HG03571 (cell line): ENCODE results near the gene GTPBP4.

ENCODE experiments used
- ATAC-seq: cut with Tn5 transposase; IDR thresholded peaks from one replicate; pipeline ENCODE4 v1.9.1; 2021; ENCODE audit not compliant: unreplicated experiment

Gene GTPBP4

DNA sequence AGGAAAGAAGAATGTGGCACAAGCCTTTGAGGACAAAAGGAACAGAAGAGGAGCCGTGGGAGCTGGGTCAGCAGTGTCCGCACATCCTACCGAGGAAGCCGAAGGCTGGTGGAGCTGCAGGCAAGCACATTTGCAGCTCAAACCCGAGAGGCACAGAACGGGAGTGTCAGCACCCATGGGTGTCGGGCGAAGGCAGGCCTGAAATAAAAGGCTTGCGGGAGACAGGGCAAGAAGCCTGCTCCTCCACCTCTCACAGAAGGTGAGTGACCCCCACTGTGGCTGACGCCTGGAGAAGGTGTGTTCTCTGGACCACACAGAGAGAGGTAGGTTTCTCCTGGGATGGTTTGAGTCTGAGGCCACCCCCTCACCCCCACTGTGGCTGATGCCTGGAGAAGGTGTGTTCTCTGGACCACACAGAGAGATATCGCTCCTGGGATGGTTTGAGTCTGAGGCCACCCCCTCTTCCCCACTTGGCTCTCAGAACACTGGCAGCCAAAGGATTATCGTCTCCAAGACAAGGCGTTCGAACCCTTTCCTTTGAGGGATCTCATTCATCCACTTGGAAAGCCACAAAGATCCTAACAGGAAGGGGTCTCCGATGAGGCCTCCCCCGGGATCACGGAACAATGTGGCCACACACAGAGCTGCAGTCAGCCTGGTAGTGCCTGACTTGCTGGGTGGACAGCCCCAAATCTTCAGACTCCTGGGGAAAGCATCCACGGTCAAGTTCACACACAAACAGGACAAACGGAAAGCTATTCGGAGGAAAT lies 21.6 kb upstream of the GTPBP4 start:
- ATAC-seq = no peak

DNA sequence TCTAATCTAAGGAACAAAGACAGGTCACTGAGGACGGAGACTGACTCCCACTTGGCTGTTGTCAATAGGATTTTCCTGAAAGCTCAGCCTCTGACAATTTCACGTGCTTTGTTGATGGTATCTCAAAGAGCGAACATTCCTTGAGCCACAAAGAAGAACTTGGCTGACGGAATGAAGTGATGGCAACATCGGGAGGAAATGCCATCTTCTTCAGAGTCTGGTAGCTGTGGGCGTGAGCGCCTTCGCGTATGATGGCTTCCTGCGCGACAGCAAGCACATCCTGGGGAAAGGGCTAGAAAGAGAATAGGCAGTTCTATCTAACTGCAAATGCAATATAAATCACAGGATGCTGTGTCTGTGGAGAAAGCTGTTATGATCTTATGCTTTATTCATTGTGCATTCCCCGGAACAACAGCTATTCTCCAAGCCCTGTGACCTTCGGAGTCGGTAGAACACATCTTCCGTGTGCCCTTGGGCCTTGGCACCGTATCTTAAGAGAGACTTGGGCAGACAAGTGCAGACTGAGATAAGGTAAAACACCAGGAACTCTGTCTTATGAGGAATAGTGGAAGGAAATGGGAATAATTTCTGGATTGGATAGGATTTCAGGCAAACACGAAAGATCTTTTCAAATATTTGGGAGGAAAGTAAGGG lies 19.6 kb upstream of the GTPBP4 start:
- no peak for ATAC-seq

DNA sequence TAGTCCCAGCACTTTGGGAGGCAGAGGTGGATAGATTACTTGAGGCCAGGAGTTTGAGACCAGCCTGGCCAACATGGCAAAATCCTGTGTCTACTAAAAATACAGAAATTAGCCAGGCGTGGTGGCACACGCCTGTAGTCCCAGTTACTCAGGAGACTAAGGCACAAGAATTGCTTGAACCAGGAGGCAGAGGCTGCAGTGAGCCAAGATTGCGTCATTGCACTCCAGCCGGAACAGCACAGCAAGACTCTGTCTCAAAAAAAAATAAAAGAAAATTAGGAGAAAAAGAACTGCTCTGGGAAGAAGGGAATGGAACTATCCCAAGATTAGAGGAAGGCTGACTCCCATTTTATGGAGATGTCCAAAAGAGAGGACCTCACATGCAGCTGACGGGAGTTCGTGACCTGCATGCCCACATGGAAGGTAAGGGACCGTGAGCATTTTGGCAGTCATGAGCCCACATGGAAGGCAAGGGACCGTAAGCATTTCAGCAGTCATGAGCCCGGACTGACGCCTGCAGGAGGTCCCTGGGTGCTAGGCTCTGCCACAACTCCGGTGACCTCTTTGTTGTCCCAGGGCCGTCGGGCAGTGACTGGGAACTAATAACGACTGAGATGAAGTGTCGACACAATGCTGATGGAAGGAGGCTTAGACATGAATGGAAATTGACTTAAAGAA lies 18.6 kb upstream of the GTPBP4 start:
- ATAC-seq = no peak

DNA sequence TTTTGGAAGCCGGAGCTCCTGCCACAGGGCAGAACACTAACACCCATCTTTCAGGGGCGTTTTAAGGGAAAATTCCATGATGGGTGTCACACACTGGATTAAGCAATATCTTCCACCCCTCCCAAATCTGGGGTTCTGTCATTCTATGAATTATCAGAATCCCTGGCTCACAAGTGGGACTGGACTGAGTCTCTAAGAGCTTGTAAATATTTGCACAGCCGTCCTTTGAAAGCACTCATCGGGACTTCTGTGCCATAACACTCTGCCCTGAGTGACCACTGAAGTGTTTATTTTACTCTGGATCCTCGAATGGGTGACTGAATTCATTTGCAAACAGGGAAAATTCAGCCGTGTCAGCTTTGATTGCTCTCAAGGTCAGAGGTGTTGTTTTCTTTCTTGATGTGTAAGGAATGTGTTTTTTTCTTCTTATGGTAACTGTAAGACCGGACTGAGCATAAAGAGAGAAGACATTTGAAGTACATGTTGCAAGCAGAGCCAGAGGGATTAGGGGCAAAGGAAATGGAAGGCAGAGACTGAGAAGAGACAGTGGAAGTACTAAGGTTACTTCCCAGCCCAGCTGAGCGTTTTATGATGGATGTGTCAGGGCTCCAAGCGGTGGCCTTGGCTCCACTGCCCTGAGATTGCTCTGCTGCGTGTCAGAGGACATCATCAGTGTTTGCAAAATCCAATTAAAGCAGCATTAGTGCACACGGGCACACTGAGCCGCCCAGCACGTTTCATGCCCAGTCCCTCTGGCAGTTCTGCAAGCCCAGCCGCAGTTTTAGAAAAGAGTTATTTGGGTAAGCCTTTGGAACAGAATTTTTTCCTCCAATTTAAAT lies 17.7 kb upstream of the GTPBP4 start:
- ATAC-seq = no peak

DNA sequence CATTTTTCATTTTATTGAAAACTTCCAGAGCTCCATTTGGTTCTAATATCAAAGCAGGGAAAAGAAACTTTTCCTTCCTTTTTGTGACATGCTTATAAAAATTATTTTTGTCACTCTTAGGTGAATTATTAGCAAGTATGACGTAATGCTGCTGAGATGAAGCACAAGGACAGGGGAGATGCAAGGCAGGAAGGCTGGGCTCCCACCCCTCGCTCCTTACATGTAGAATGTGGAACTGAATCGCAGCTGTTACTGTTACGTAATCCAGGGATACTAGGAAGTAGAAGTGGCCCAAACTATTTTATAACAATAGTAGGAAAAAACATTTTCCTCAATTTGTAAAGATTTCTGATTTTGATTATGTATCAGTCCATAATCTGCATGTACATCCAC lies 17.1 kb upstream of the GTPBP4 start:
- ATAC-seq = no peak

DNA sequence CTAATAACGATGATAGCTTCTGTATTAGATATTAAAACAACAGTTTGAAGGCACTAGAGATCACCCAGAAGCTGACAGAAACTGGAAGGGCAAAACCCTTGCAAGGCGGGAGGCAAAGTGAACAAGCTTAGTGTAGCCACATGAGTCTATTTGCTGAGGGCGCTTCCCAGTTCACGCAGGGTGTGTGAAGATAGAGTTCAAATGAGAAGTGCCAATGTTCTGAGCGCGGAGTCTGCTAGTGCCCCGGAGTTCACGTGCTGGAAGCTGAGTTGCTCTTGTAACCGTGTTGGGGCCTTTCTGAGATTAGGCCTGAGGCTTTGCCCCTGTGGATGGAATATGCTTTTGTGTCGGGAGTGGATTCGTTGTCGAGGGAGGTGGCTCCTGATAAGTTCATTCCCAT lies 16.6 kb upstream of the GTPBP4 start:
- no peak for ATAC-seq

DNA sequence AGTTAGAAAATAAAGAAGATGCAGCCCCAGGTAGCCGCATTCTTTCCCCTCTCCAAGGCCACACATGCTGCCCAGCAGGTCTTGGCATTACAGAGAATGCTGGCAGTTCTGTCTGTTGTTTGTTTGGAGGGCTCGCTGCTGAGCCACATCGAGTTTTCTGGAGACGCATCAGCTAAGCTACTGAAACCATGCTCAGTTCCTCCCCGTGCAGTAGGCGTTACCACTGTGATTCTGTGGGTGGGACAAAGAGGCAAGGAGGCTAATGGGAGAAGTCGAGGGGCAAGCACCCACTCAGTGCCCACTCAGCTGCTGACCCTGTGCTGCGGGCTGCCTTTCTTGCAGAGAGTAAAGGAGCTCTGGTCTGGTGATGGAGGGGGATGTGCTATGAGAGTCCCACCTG lies 15.5 kb upstream of the GTPBP4 start:
- ATAC-seq = no peak

DNA sequence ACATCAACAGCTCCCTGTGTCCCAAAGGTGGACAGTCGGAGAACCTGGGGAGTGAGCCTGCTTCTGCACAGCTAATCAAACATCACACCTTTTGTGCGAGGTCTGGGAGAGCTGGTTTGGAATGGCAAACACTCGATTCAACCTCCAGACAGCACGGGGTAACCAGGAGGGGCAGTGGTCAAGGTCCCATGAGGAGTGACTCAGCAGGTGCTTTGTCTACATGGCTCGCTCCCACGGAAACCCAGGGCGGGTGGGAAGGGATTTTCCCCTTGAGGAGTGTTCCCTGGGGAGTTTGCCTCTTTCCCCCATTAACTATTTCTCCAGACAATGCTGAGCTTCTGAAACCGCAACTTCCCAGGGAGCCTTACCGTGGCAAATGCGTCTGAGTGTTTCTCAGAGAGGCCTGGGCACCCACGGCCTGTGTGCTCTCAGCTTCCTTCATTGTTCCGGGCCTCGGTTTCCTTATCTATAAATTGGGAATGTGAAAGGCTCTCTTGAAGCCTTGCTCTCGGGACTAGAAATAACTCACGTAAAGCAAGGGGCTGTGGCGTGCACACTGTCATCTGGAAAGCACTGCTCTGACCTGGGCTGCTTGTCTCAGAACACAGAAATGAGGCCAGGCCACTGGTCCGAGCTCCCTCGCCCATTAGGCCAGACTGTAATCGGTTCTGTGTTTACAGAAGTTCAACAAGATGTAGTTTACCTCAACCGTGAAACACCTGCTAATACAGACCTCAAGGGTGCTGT lies 14.0 kb upstream of the GTPBP4 start:
- no peak for ATAC-seq

DNA sequence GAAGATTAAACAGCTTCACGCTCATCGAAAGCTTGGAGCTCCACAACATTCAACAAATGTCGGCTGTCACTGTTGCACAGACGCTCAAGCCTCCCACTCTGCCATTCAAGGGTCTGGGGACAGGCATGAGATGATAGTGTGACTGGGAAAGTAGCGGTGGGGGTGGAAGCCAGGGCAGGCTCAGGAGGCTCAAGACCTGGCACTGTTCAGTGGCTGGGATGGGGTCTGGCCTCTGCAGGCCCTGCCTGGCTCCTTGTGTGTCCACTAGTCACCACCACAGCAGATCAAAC lies 13.5 kb upstream of the GTPBP4 start:
- no peak for ATAC-seq

DNA sequence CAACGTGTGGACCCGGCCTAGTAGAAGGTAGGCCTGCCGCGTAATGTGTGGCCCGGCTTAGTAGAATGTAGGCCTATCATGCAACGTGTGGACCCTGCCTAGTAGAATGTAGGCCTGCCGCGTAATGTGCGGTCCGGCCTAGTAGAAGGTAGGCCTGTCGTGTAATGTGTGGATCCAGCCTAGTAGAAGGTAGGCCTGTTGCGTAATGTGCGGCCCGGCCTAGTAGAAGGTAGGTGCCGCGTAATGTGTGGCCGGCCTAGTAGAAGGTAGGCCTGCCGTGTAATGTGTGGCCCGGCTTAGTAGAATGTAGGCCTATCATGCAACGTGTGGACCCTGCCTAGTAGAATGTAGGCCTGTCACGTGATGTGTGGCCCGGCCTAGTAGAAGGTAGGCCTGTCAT lies 11.9 kb upstream of the GTPBP4 start:
- no peak for ATAC-seq

DNA sequence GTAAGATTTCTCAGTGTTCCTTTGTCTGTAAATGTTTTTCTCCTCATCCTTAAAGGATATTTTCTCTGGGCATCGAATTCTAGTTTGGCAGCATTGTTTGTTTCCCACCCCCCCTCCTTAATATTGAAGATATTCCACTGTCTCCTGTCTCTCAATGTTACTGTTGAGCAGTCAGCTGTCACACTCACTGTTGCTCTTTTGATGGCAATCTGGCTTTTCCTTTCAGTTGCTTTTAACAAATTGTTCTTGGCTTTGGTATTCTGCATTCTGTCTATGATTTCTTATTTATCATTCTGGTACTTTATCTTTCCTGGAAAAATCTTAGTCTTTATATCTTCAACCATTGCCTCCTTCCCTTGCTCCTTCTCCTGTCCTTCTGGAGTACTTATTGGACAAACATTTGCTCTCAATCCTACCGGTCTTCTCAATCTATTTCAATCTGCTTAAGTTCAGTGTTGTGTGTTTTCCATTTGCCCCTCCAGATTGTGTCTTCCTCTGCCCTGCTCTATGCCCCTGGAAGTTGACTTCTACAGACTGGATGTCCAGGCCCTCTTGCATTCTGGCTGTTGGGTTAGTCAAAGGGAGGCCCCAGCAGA lies 9.3 kb upstream of the GTPBP4 start:
- ATAC-seq = no peak

DNA sequence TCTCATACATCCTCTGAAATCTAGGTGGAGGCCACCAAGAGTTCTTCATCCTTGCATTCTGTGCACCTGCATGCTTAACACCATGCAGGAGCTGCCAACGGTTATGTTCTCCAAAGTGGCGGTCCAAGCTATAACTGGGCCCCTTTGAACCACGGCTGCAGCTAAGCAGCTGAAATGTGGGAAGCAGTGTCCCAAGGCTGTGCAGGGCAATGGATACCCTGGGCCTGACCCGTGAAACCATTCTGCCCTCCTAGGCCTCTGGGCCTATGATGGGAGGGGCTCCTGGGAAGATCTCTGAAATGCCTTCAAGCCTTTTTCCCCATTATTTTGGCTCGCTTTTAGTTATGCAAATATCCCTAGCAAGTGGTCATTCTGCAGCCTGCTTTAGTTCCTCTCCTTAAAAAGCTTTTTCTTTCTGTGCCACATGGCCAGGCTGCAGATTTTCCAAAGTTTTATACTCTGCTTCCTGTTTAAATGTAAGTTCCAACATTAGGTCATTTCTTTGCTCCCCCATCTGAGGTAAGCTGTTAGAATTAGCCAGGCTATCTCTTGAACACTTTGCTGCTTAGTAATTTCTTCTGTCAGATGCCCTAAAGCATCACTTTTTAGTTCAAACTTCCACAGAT lies 7.7 kb upstream of the GTPBP4 start:
- no peak for ATAC-seq

DNA sequence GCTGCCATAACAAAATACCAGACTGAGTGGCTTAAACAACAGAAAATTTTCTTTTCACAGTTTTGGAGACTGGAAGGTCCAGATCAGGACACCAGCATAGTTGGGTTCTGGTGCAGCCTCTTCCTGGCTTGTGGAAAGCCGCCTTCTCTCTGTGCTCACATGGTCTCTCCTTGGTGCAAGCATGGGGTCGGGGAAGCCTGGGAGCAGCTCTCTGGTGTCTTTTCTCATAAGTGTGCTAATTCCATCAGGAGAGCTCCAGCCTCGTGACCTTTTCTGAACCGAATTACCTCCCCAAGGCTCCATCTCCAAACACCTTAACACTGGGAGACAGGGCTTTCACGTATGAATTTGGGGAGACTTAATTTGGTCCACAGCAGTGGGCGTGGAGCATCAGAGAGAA lies 4.8 kb upstream of the GTPBP4 start:
- no peak for ATAC-seq

DNA sequence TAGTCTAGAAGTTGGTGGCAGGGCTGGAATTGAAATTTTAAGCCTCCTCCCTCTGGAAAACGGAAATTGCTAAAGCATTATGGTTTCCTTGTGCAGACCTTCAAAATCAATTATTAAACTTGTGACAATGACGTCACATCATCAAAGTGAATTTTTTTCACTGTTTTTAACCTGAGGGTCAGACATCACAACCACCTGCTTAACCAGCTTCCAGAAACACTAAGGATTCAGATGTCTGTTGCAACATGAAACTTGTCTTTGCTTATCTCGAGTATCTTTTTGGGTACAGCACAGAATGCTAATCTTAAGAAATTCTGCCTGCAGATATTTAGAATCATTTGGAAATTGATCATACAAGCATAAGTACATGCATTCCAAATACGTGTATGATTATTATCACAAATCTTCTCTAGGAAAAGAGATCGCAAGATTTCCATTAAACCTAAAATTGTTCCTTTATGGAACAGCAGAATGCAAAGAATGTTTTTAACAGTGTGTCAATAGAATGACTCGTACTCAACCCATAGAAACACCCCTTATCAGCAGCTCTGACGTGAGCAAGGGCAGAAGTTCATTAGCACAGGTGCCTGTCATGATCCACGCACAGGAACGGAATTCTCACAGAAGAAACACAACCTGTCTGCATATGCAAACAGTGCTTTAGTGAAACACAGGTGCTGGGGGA lies 4.1 kb upstream of the GTPBP4 start:
- ATAC-seq = no peak

DNA sequence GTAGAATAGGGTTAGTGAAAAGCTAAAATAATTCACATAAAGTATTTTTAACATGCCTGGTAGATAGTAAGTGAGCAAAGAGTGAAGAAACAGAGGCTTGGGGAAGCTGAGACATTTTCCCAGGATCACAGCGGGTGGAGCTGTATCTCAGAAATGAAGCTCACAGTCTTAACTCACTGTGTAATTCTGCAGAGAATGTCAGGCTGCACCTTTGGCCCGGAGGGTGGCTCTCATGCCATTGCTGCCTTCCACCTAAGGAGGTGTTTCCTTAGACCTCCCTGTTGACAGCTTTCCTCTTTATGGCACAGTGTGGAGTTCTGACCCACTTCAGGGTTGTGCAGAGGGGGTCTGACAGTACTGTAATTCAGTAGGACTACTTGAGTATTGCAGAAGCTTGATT lies 2.9 kb upstream of the GTPBP4 start:
- no peak for ATAC-seq

DNA sequence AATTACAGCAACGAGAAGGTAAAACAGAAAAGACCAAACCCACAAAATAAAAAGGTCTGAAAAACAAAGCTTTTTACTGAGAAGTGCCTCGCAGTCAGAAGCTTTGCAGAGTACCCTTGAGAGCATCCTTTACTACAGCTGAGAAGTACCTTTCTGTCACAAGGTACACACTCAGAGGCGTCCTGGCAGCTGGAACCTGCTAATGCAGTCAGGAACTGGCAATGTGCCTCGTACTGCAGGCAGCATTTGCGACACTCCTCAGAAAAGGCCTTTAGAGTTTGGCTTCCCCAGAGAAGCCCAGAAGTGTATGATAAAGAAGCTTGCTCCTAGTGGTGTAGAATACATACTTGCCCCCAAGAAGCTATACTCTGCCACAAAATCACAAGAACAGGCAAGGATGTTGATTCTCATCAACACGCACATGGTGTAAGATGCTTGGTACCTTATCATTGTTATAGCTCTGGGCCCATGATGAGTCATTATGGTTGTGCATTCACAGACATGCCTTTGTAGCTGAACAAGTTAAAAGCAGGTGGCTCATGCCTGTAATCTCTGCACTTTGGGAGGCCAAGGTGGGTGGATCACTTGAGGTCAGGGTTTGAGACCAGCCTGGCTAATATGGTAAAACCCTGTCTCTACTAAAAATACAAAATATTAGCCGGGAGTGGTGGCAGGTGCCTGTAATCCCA lies 2.0 kb upstream of the GTPBP4 start:
- ATAC-seq = no peak

DNA sequence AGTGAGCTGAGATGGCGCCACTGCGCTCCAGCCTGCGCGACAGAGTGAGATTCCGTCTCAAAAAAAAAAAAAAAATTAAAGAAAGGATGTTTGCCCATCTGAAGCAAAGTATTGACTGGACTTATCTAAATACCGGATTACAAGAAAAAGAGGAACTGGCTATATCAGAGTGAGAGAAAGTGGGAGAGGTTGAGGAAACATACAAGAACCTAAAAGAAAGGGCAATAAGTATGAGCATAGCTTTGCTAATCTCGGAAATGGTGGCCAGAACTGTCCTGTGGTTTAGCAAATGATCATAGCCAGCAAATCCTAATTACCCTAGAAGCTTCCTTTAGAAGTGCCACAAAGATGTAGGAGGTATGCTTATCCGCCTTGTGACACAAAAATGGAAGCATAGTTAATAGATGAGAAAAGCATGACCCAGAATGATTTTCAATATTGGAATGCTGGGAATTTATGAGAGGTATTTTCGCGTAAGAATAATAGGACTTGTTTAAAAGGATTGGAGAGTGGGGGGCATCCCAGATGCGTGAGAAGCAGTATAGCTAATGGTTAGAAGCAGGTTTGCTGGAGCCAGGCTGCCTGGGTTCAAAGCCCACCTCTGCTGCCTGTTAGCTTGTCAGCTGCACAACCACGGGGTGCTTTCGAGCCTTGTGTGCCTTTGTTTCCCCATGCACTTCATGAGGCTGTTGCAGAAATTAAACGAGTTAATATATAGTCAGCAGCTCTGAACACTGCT lies 1.2 kb upstream of the GTPBP4 start:
- ATAC-seq = no peak

DNA sequence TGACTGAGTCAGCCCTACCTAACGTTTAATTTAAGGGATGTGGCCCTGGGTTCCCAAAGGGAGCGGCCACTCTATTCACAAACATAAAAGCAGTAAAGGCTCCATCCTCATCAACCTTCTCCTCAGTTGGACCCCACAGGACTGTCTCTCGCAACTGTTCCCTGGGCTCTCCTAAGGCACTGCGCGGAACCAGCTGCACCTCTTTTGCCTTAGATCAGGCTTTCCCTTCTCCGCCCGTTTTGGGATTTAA lies 689 bp upstream of the GTPBP4 start:
- no peak for ATAC-seq
